ENCODE data around the gene RNF217.

The RNF217 gene

DNA sequence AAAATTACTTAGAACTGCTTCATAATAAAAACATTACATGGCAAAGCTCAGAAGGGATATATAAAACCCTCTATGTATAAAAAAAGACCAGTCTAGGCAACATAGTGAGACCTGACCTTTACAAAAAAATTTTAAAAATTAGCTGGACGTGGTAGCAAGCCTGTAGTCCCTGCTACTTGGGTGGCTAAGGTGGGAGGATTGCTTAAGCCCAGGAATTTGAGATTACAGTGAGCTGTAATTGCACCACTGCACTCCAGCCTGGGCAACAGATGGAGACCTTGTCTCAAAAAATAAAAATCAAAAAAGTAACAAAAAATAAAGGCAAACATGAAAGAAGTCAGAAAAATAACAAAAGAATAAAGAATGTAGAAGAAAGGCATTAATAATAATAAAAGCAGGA is 169.8 kb downstream of the RNF217 start:
- no peak for DNase-seq (ENCODE audit: low spot score)
- in situ Hi-C loops (cut with MboI; ENCODE audit: low sequenced_read_pairs, unreplicated experiment) = no loop called here
- TF ChIP-seq, protein P1, sequence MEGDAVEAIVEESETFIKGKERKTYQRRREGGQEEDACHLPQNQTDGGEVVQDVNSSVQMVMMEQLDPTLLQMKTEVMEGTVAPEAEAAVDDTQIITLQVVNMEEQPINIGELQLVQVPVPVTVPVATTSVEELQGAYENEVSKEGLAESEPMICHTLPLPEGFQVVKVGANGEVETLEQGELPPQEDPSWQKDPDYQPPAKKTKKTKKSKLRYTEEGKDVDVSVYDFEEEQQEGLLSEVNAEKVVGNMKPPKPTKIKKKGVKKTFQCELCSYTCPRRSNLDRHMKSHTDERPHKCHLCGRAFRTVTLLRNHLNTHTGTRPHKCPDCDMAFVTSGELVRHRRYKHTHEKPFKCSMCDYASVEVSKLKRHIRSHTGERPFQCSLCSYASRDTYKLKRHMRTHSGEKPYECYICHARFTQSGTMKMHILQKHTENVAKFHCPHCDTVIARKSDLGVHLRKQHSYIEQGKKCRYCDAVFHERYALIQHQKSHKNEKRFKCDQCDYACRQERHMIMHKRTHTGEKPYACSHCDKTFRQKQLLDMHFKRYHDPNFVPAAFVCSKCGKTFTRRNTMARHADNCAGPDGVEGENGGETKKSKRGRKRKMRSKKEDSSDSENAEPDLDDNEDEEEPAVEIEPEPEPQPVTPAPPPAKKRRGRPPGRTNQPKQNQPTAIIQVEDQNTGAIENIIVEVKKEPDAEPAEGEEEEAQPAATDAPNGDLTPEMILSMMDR (IDR thresholded peaks at IDR 0.05; ENCODE audit: borderline replicate concordance, control extremely low read depth, extremely low read depth, insufficient read depth, missing control alignments) = no peak

GRCh38 chr6:125136378-125136777 is 174.1 kb downstream of the RNF217 start:
- no peak for DNase-seq (ENCODE audit: low spot score)
- TF ChIP-seq, protein P1 (IDR thresholded peaks at IDR 0.05; ENCODE audit: borderline replicate concordance, control extremely low read depth, extremely low read depth, insufficient read depth, missing control alignments) = no peak
- in situ Hi-C loops (cut with MboI; ENCODE audit: low sequenced_read_pairs, unreplicated experiment) = no loop called here

DNA sequence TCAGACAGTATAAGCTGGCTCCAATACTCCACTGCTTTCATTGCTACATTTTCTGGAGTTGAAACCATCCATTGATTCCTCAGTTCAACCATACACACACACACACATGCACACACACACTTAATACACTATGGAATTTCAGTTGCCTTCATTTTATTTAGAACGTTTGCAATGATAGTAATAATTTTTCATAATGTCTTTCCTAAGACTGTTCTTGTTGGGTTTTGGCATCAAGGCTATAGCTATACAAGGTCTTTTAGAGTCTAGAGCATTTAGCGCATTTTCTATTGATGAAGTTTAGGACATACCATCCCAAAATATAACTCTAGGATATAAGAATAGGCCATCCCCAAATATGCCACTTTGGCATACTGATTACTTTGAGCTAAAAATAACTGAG is 175.8 kb downstream of the RNF217 start:
- in situ Hi-C loops (cut with MboI; ENCODE audit: low sequenced_read_pairs, unreplicated experiment) = no loop called here
- no peak for DNase-seq (ENCODE audit: low spot score)
- TF ChIP-seq, protein P1 (IDR thresholded peaks at IDR 0.05; ENCODE audit: borderline replicate concordance, control extremely low read depth, extremely low read depth, insufficient read depth, missing control alignments) = no peak

DNA sequence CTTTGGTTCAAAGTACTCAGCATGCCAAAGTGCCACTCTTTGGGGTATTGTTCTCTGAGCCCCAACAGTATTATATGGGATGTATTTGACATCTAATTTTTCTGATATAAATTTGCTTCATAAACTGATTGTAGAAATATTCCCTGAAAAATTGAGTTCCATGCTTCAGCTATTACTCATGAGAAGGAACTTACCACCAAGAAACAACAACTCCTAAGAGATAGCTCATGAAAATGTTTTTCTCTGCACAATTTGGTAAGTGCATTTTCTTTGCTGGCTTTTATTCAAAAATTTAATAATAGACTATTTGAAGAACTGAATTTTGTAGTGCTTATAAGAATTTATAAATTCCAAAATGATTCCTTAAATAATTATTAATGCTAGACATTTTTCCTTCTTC is 178.6 kb downstream of the RNF217 start:
- TF ChIP-seq, protein P1 (IDR thresholded peaks at IDR 0.05; ENCODE audit: borderline replicate concordance, control extremely low read depth, extremely low read depth, insufficient read depth, missing control alignments) = no peak

More for the DNA sequence above, 178.6 kb downstream of the RNF217 start:
- DNase-seq (ENCODE audit: low spot score) = no peak
- in situ Hi-C loops (cut with MboI; ENCODE audit: low sequenced_read_pairs, unreplicated experiment) = no loop called here
